HG03060 (cell line): ENCODE measurements around the gene PARD3.

Source experiments
- ATAC-seq: cut with Tn5 transposase; IDR thresholded peaks from one replicate; pipeline ENCODE4 v1.9.1; 2021; ENCODE audit warnings: low read depth, moderate number of reproducible peaks; ENCODE audit not compliant: unreplicated experiment

Gene PARD3

DNA sequence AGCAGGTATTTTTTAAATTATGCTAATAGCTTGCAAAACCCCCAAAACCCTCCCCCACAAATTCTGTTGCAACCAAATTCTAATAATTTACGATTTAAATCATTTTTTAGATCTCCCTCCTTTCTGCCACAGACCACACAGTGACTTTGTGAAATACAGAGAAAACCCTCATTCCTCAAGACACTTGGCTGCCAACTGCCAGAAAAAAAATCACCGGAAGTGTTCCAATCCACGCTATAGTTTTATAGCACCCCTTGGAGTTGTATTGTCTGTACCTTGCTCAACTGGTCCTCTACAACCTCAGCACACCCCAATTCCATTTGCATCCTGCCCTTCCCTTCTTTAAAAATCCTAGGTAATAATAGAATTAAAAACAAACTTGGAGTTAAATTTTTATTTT, 560.1 kb downstream of the PARD3 start:
- no peak for ATAC-seq

DNA sequence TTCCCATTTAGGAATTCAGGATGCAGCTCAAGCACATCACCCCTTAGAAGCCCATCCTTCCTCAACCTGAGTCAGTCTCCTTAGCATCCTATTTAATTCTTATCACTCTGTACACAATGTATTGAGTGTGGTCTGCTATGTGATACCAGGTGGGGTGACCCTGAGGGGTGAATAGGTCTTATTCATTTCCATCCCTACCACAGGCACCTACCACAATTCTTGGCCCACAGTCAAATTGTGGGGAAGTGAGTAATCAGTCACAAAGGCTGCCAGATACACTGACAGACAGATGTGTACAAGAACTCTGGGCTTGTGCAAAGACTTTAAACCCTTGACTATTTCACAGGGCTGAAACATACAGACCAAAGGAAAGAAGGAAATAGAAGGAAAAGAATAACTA, 560.5 kb downstream of the PARD3 start:
- peak; percentile 53 for ATAC-seq

DNA sequence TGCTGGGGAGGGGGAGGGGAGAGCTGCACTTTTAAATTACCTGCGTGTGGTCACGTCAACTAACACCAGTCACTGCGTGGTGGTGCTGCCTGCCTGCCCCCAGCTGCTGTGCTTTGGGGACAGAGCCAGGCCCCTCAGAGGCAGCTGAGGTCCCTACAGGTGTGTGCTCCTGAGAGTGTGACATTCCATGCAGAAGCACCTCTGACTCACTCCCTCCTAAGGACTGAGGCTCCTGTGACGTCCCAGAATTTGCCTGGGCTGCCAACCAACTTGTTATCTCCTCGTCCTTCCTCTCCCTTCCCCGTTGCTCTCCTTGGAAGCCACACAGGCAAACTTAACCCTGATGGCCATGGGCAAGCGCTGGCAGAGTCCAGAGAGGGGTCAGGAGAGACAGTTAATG, 563.0 kb downstream of the PARD3 start:
- no peak for ATAC-seq

- no peak for ATAC-seq
Measured at GRCh38 chr10:34251177-34251576, 563.9 kb downstream of the PARD3 start.

DNA sequence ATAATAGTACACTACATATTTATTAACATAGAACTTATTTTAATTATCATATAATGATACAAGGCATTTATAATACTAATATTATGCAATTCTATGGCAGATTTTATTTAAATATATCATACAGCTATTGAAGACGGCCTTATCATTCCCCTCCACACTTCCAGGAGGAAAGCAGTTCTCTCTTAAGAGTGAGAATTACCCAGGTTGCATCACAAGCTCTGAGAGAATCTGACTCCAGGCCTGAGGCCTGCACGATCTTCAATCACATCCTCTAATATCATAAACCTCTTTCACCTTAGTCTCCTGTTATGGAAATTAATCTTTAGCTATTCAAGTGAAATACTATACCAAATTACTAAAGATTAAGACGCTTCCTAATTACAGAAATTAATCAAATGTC, 564.4 kb downstream of the PARD3 start:
- ATAC-seq = no peak

DNA sequence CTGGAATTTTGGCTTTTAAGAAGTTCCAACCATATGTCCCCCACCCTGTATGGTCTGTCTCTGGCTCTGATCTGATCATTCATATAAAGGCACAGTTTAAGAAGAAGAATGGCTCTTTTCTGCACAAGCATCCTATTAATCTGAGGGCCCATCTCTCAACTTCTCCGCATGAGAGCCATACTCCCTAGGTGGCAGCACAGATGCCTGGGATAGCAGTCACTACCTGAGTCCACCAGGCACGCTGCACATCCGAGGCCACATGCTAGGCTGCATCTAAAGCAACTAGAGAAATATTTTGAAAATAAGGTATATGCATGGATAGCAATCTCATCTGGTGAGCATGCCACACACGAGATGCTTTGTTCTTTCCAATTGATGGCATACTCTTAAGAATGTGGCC, 565.5 kb downstream of the PARD3 start:
- ATAC-seq = no peak

- ATAC-seq = no peak
Measured at GRCh38 chr10:34247560-34247959, 567.5 kb downstream of the PARD3 start.

DNA sequence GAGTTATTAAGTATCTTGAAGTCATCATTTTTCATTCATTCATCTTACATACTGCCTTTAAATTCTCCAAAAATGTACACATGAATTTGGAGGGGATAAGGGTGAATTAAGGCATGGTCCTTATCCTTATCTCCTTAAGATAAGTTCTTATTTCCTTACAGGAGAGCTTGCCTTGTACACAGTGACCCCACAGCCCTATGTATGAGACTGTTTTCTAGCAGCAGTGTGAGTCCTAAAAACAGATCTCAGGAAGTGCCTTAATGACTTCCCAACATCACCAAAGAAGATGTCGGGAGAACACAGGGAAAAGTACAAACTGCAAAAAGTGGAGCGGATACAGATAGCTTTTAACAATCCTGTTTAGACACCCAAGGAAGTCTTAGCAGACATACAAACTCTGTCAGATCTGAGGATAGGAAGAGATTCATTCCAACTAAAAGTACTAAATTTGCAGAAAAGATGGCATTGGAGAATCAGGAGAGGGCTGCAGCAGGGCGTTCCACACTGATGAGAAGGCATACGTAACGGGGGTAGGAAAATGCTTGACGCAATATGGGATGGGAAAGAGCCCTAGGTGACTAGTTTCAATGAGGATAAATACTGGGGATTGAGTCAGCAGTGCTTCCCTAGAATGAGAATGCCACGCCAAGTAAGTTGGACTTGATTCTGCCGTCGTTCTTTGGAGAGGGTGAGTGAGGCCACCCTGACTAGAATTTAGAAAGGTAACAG, 570.2 kb downstream of the PARD3 start:
- no peak for ATAC-seq

GRCh38 chr10:34241226-34242000, 573.7 kb downstream of the PARD3 start:
- no peak for ATAC-seq

DNA sequence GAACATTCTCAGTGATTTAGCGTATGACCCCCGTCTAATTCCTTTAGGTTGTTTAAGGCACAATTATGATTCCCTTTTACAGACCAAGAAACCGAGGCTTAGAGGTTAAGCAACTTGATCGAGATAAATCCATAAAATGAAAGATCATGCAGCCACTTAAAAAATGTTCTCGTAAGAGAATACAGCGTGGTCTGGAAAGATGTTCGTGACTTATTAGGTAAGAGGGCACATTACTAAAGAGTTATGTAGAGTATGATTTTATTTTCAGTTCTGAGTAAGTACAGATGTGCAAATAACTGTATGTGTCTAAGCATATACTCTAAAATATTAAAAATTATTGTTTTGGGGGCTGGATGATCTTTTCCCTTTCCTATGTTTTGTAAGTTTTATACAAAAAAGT, 575.1 kb downstream of the PARD3 start:
- ATAC-seq = no peak

GRCh38 chr10:34237898-34238455, 577.1 kb downstream of the PARD3 start:
- ATAC-seq = no peak

DNA sequence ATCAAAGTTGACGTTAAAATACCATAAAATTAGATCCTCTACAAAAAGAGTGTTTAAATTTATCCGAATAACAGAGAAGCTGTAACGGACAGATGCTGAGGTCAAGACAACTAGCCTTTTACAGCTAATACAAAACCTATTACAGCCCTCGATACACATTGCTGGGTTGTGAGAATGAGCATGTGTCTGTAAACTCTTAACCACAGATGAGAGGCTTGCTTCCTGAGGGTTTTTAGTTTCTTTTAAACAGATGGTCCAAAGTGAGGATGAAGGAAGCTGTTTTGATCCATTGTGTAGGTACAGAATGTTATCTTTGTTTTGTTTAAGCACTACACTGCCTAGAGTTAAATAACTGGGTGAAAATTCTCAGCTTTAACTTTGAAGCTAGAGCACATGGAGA, 578.2 kb downstream of the PARD3 start:
- no peak for ATAC-seq

- no peak for ATAC-seq
Measured at GRCh38 chr10:34235164-34235832, 579.8 kb downstream of the PARD3 start.

GRCh38 chr10:34232481-34232880, 582.6 kb downstream of the PARD3 start:
- no peak for ATAC-seq

GRCh38 chr10:34231441-34232180, 583.5 kb downstream of the PARD3 start:
- ATAC-seq = no peak

- no peak for ATAC-seq
Measured at GRCh38 chr10:34229917-34230316, 585.2 kb downstream of the PARD3 start.

- no peak for ATAC-seq
Measured at GRCh38 chr10:34228066-34228465, 587.0 kb downstream of the PARD3 start.

- no peak for ATAC-seq
Measured at GRCh38 chr10:34224639-34225038, 590.5 kb downstream of the PARD3 start.

DNA sequence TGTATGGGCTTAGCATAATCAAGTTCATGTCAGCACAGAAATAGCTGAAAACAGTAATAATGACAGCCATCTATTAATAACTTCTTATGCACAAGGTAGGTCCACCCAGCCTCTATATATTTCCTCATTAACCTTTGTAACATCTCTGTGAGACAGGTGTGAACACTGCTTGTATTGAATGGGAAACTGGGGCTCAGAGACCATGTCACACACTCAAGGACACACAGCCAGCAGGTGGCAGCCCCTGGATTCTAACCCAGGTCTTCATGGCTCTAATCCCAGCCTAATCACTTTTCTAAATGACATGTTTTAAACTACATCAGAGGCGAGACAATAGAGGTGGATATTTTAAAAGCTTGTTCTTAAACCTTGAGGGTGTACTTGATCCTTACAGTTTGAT, 591.4 kb downstream of the PARD3 start:
- no peak for ATAC-seq

GRCh38 chr10:34222359-34222758, 592.7 kb downstream of the PARD3 start:
- ATAC-seq = no peak
